SJCRH30 (cell line): ENCODE measurements around the gene PRMT6. TPM values are rescaled to one million over a fixed set of nuclear protein-coding genes. Genes with fewer than 3 reads are reported as not detected.
"Not testable (repeated sequence)": the region's sequence is repeated elsewhere in the genome, so short reads cannot be mapped to it uniquely, and the experiment has no call there.

Source experiments
- DNase-seq, 2 experiments: peaks; one replicate each; pipeline ENCODE4 v3.0.0-alpha.2; 2015 to 2020
- H3K27ac ChIP-seq: fragments of 250-450 bp; sonication (Bioruptor Pico); 2 replicates; pipeline ENCODE4 v1.5.1; 2020; ENCODE audit warnings: mild to moderate bottlenecking, moderate library complexity
- H3K27me3 ChIP-seq: fragments of 250-450 bp; sonication (Bioruptor Pico); 2 replicates; pipeline ENCODE4 v1.5.1; 2020; ENCODE audit warnings: mild to moderate bottlenecking, moderate library complexity
- H3K36me3 ChIP-seq: fragments of 250-450 bp; sonication (Bioruptor Pico); 2 replicates; pipeline ENCODE4 v1.5.1; 2020; ENCODE audit warnings: mild to moderate bottlenecking, moderate library complexity
- H3K4me1 ChIP-seq: fragments of 250-450 bp; sonication (Bioruptor Pico); 2 replicates; pipeline ENCODE4 v1.5.1; 2020; ENCODE audit warnings: mild to moderate bottlenecking, moderate library complexity
- H3K4me3 ChIP-seq: fragments of 250-450 bp; sonication (Bioruptor Pico); 2 replicates; pipeline ENCODE4 v1.5.1; 2020; ENCODE audit warnings: mild to moderate bottlenecking, moderate library complexity
- H3K9me3 ChIP-seq: fragments of 250-450 bp; sonication (Bioruptor Pico); replicated peaks from 2 replicates; pipeline ENCODE4 v1.5.1; 2020; ENCODE audit warnings: mild to moderate bottlenecking, moderate library complexity
- total RNA-seq: library from RNA; depleted of rRNA; stranded (reverse); fragments of >200 nt; shearing (Covaris generic); gene quantifications from 2 replicates; pipeline ENCODE4 v1.2.3, GENCODE V29; 2014; rRNA removed

The PRMT6 gene
- total RNA-seq, result 40.9 and 42.3 TPM in 2 replicates

DNA sequence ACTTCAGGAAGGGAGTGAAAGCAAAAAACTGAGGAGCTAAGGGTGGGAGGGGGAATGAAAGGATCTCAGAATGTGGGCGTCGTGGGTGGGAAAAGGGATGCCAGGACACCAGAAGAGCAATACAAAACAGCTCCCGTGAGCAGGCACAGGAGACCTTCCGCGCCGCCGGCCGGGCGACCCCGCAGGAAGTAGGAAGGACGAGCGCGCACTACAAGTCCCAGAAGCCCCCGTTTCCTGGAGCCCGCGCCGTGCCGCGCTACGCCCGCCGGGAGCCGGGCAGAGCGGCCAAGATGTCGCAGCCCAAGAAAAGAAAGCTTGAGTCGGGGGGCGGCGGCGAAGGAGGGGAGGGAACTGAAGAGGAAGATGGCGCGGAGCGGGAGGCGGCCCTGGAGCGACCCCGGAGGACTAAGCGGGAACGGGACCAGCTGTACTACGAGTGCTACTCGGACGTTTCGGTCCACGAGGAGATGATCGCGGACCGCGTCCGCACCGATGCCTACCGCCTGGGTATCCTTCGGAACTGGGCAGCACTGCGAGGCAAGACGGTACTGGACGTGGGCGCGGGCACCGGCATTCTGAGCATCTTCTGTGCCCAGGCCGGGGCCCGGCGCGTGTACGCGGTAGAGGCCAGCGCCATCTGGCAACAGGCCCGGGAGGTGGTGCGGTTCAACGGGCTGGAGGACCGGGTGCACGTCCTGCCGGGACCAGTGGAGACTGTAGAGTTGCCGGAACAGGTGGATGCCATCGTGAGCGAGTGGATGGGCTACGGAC is at the start of gene PRMT6:
PRMT6 (plus strand) TSS at position 249 of the 771 bp plus-strand sequence; CDS start at position 291, 42 bp downstream.
- Histone ChIP-seq H3K27ac (peak within 1 kb of the TSS; percentile 82), H3K4me1 (0 out of 2 replicates have a peak, but pooled peaks cover 4% of the 10 kb centered on the region), H3K27me3 (no peaks in the 10 kb centered on the region), H3K9me3 (no peaks in the 10 kb centered on the region), H3K36me3 (peaks cover 8% of the 10 kb centered on the region), H3K4me3 (peak within 1 kb of the TSS; percentile 97)
- DNase-seq, result peak; percentile 87 to 88

DNA sequence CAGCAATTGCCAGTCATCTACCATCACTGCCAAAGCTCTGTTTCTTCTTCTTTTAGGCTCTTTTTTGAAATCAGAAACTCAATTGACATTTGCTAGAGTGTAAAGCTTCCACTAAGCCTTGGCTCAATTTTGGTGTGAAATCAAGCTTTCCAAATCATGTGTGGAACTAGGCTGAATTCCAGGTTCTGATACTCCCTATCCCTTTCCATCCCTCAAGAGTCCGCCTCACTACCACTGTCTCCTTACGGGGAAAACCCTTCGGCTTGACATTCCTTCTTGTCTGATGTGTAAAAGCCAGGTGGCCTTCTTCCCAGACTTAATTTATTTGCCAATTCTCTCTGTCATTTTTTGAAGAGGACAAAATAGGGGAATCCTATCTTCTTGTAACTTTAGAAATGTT is 47.2 kb upstream of the PRMT6 start:
- no peak overlapping the region for H3K4me3 ChIP-seq
- no peak for DNase-seq
- no peak overlapping the region for H3K27ac ChIP-seq
- H3K27me3 ChIP-seq, result no peaks in the 10 kb centered on the region
- H3K36me3 ChIP-seq, result no peaks in the 10 kb centered on the region
- H3K9me3 ChIP-seq, result no peaks in the 10 kb centered on the region
- no peaks in the 10 kb centered on the region for H3K4me1 ChIP-seq

DNA sequence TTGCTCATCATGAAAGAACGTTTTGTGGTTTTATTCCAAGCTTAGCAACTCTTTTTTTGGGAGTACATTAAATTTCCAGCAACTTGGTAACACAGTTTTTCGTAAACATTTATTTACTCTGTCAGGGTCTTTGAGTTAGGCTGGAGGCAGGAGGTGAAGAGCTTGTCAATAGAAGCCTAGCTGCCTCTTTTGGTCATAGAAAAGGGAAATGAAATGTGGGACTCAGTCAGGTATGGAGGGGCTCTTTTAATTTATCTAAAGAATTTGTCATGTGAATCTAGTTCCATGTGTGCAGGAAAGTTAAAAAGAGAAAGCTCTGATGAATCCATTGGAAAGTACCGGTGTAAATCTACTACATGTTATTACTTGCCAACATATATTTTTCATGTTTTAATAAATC is 45.9 kb upstream of the PRMT6 start:
- DNase-seq, result no peak

DNA sequence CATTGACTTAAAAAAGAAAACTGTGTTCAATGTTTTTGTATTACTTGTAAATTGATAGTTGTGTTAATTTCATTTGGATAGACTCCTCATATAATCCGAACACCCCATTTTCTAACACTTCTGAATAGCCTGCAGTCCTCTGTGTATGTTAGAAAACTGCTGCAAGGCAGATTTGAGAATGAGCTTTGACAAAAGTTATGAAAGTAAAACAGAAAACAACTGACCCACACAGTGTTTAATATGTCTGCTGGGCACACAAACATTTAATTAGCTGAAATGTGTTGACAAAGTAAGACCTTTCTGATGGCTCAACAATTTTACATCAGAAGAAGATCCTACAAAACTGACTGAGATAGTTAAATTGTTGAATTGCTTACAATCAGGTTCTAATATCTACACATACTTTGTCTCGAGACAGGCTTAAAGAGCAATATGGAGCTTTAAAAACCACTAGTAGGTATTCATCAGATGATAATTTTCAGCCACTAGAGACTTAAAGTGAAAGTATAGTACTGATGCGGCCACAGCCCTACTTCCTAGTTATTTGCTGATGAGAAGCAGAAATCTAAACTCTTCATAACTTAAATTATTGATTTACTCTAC is 40.0 kb upstream of the PRMT6 start:
- Histone ChIP-seq H3K27me3 (no peaks in the 10 kb centered on the region), H3K27ac (no peak overlapping the region), H3K36me3 (no peaks in the 10 kb centered on the region), H3K9me3 (no peaks in the 10 kb centered on the region), H3K4me1 (no peaks in the 10 kb centered on the region), H3K4me3 (no peak overlapping the region)
- DNase-seq, result no peak

More for the DNA sequence above, 45.9 kb upstream of the PRMT6 start:
- Histone ChIP-seq H3K27ac (no peak overlapping the region), H3K36me3 (no peaks in the 10 kb centered on the region), H3K9me3 (no peaks in the 10 kb centered on the region), H3K4me3 (no peak overlapping the region), H3K4me1 (no peaks in the 10 kb centered on the region), H3K27me3 (no peaks in the 10 kb centered on the region)

DNA sequence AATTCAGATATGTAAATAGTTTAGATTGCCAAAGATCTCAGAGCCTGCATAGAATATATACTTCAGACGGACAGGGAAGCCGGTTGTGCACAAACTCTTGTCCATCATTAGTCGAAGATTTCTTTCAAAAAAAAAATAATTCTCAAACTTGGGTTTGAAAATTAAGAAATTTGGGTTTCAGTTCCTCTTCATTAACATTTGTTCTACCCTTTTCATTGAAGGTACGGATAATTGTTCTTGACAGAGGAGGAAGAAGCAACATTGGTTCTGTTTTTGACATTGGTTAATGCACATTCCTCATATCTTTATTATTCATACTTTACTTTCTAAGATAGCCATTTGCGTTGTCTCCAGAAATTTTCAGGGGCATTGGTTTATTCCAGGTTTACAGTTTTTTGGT is 38.0 kb upstream of the PRMT6 start:
- Histone ChIP-seq H3K4me1 (no peaks in the 10 kb centered on the region), H3K27me3 (no peaks in the 10 kb centered on the region), H3K27ac (no peak overlapping the region), H3K4me3 (no peak overlapping the region), H3K36me3 (no peaks in the 10 kb centered on the region), H3K9me3 (no peaks in the 10 kb centered on the region)
- DNase-seq, result no peak

DNA sequence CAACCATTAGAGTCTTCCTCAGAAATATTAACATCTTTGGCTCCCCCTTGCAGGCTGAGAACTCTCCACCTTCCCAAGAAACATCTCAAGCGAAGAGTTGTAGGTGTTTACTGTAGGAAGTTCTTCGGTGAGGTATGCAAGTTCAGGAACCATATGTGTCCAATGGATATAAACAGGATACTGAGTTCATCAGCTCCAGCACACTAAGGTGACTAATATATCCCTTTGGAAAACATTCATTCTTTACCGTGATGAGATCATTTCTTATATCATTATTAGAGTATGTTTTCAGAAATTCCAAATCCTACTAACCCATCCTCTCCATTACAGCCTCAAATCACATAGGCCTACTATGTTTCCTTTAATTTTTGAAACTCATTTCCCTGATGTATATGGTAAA is 37.3 kb upstream of the PRMT6 start:
- Histone ChIP-seq H3K9me3 (no peaks in the 10 kb centered on the region), H3K4me1 (no peaks in the 10 kb centered on the region), H3K27ac (no peak overlapping the region), H3K4me3 (no peak overlapping the region), H3K36me3 (no peaks in the 10 kb centered on the region), H3K27me3 (no peaks in the 10 kb centered on the region)
- no peak for DNase-seq

DNA sequence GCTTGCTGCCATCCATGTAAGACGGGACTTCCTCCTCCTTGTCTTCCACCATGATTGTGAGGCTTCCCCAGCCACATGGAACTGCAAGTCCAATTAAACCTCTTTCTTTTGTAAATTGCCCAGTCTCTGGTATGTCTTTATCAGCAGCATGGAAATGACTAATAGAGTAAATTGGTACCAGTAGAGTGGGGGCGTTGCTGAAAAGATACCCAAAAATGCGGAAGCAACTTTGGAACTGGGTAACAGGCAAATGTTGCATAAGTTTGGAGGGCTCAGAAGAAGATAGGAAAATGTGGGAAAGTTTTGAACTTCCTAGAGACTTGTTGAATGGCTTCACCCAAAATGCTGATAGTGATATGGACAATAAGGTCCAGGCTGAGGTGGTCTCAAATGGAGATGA is 17.6 kb upstream of the PRMT6 start:
- not testable (repeated sequence) for H3K27ac ChIP-seq, H3K4me3 ChIP-seq, DNase-seq, H3K4me1 ChIP-seq, H3K27me3 ChIP-seq, H3K9me3 ChIP-seq, H3K36me3 ChIP-seq

DNA sequence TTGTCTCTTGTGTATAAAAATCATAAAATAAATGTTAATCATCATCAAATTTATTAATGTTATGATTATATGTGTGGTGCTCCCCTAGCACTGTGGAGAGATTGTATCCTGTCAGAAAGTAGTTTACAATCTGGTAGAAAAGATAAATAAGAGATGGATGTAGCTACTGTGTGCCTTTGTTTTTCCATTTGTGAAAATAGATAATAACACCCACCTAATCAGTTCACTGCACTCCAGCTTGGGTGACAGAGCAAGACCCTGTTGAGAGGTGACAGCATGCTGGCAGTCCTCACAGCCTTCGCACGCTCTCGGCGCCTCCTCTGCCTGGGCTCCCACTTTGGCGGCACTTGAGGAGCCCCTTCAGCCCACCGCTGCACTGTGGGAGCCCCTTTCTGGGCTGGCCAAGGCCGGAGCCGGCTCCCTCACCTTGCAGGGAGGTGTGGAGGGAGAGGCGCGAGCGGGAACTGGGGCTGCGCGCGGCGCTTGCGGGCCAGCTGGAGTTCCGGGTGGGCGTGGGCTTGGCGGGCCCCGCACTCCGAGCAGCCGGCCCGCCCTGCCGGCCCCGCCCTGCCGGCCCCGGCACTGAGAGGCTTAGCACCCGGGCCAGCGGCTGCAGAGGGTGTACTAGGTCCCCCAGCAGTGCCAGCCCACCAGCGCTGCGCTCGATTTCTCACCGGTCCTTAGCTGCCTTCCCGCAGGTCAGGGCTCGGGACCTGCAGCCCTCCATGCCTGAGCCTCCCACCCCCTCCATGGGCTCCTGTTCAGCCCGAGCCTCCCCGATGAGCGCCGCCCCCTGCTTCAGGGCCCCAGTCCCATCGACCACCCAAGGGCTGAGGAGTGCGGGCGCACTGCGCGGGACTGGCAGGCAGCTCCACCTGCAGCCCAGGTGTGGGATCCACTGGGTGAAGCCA is 11.9 kb upstream of the PRMT6 start:
- H3K36me3 ChIP-seq, DNase-seq, H3K9me3 ChIP-seq, H3K4me1 ChIP-seq, H3K4me3 ChIP-seq, H3K27ac ChIP-seq, H3K27me3 ChIP-seq: not testable (repeated sequence)

DNA sequence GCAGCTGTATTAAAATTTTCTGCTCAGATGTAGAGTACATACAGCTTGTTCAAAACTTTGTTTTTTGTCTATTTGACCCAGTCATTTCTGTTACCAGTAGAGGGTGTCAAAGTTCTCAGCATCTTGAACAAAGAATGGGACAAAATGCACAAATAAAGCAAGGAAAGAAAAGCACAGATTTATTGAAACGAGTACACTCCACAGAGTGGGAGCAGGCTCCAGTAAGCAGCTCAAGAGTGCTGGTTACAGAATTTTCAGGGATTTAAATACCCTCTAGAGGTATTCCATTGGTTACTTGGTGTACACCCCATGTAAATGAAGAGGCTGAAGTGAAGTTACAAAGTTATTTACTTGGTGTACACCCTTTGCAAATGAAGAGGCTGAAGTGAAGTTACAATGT is 8.9 kb upstream of the PRMT6 start:
- Histone ChIP-seq H3K27me3 (no peaks in the 10 kb centered on the region), H3K4me1 (no peaks in the 10 kb centered on the region), H3K27ac (no peak overlapping the region), H3K9me3 (no peaks in the 10 kb centered on the region), H3K36me3 (no peaks in the 10 kb centered on the region), H3K4me3 (no peak overlapping the region)
- no peak for DNase-seq

DNA sequence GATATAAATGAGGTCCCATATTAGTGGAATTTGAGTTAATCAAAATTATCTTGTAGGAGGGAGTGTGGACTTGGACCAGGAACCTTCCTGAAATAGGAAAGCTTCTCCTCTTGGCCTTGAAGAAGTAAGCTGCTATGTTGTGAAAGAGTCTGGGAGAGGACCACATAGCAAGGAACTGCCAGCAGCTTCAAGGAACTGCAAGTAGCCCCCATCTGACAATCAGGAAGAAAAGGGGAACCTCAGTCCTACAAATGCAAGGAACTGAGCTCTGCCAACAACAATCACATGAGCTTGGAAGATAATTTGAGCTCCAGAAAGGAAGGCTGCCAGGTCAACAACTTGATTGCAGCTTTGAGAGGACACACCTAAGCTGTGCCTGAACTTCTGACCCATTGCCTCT is 8.2 kb upstream of the PRMT6 start:
- DNase-seq, result no peak
- no peaks in the 10 kb centered on the region for H3K27me3 ChIP-seq
- H3K4me3 ChIP-seq, result no peak overlapping the region
- no peaks in the 10 kb centered on the region for H3K36me3 ChIP-seq
- no peaks in the 10 kb centered on the region for H3K9me3 ChIP-seq
- H3K4me1 ChIP-seq, result no peaks in the 10 kb centered on the region
- no peak overlapping the region for H3K27ac ChIP-seq

DNA sequence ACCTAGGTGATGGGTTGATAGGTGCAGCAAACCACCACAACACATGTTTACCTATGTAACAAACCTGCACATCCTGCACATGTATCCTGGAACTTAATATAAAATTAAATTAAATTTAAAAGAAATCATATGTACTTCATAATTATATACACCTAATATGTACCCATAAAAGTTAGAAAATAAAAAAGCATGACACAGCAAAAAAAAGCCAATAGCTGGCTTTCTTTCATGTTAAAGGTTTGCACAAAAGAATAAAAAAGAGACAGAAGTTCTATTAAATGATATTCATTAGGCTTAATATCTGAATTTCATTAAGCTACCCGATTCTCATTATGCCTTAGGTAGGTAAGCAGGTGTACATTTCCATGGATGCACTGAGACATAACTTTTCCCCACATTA is 5.2 kb upstream of the PRMT6 start:
- Histone ChIP-seq H3K36me3 (no peaks in the 10 kb centered on the region), H3K9me3 (no peaks in the 10 kb centered on the region), H3K4me3 (no peak overlapping the region), H3K4me1 (no peaks in the 10 kb centered on the region), H3K27me3 (no peaks in the 10 kb centered on the region), H3K27ac (no peak overlapping the region)
- no peak for DNase-seq

DNA sequence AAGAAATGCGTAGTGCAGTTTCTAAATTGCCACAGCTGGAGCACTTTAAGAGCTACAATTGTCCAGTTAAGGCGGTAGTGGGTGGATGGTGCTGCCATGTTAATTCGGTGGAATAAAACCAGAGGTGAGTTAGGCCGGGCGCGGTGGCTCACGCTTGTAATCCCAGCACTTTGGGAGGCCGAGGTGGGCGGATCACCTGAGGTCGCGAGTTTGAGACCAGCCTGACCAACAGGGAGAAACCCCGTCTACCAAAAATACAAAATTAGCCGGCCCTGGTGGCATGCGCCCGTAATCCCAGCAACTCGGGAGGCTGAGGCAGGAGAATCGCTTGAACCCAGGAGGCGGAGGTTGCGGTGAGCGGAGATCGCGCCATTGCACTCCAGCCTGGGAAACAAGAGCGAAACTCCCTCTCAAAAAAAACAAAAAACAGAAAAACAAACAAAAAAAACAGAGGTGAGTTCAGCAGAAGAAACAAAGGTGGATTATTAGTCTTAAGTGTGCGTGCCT is 502 bp upstream of the PRMT6 start:
- H3K27me3 ChIP-seq, H3K9me3 ChIP-seq, H3K4me1 ChIP-seq, DNase-seq, H3K36me3 ChIP-seq: not testable (repeated sequence)
- peak overlapping the region; percentile 82 for H3K27ac ChIP-seq
- H3K4me3 ChIP-seq, result peak overlapping the region; percentile 97

DNA sequence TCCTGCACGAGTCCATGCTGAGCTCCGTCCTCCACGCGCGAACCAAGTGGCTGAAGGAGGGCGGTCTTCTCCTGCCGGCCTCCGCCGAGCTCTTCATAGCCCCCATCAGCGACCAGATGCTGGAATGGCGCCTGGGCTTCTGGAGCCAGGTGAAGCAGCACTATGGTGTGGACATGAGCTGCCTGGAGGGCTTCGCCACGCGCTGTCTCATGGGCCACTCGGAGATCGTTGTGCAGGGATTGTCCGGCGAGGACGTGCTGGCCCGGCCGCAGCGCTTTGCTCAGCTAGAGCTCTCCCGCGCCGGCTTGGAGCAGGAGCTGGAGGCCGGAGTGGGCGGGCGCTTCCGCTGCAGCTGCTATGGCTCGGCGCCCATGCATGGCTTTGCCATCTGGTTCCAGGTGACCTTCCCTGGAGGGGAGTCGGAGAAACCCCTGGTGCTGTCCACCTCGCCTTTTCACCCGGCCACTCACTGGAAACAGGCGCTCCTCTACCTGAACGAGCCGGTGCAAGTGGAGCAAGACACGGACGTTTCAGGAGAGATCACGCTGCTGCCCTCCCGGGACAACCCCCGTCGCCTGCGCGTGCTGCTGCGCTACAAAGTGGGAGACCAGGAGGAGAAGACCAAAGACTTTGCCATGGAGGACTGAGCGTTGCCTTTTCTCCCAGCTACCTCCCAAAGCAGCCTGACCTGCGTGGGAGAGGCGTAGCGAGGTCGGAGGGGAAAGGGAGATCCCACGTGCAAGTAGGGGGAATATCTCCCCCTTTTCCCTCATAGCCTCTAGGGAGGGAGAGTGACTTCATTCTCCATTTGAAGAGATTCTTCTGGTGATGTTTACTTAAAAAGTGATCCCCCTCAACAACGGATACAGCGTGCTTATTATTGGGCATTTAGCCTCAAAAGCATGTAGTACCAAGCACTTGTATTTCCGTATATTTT is 991 bp downstream of the PRMT6 start:
- H3K27ac ChIP-seq, result peak overlapping the region; percentile 82
- peaks cover 8% of the 10 kb centered on the region for H3K36me3 ChIP-seq
- H3K4me1 ChIP-seq, result 0 out of 2 replicates have a peak, but pooled peaks cover 4% of the 10 kb centered on the region
- peak overlapping the region; percentile 97 for H3K4me3 ChIP-seq
- no peaks in the 10 kb centered on the region for H3K27me3 ChIP-seq
- peak; percentile 67 to 75 for DNase-seq
- H3K9me3 ChIP-seq, result no peaks in the 10 kb centered on the region
